ENCODE measurements around the gene PELI2.

DNA sequence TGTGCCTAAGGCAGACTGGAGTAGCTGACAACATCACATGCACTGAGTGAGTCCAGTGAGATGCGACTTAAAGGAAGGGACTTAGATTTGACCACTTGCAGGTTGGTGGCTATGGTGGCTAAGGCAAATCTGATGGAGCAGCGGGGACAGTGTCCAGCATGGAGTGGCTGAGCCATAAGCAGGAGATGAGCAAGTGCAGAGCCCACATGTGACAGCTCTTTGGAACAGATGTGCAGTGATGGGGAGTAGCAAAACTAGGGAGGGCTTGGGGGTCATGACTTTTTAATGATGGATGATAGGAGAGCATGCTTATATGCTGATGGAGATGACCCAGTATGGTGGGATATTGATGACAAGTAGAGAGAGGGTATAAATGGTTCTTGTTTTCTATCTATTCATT, 80.2 kb downstream of the PELI2 start:
- TF ChIP-seq, protein P1, sequence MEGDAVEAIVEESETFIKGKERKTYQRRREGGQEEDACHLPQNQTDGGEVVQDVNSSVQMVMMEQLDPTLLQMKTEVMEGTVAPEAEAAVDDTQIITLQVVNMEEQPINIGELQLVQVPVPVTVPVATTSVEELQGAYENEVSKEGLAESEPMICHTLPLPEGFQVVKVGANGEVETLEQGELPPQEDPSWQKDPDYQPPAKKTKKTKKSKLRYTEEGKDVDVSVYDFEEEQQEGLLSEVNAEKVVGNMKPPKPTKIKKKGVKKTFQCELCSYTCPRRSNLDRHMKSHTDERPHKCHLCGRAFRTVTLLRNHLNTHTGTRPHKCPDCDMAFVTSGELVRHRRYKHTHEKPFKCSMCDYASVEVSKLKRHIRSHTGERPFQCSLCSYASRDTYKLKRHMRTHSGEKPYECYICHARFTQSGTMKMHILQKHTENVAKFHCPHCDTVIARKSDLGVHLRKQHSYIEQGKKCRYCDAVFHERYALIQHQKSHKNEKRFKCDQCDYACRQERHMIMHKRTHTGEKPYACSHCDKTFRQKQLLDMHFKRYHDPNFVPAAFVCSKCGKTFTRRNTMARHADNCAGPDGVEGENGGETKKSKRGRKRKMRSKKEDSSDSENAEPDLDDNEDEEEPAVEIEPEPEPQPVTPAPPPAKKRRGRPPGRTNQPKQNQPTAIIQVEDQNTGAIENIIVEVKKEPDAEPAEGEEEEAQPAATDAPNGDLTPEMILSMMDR (IDR thresholded peaks at IDR 0.05) = no peak
- TF ChIP-seq, protein P2, sequence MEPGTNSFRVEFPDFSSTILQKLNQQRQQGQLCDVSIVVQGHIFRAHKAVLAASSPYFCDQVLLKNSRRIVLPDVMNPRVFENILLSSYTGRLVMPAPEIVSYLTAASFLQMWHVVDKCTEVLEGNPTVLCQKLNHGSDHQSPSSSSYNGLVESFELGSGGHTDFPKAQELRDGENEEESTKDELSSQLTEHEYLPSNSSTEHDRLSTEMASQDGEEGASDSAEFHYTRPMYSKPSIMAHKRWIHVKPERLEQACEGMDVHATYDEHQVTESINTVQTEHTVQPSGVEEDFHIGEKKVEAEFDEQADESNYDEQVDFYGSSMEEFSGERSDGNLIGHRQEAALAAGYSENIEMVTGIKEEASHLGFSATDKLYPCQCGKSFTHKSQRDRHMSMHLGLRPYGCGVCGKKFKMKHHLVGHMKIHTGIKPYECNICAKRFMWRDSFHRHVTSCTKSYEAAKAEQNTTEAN (CRISPR knock-in tag; IDR thresholded peaks at IDR 0.05) = no peak
- TF ChIP-seq, protein P3, sequence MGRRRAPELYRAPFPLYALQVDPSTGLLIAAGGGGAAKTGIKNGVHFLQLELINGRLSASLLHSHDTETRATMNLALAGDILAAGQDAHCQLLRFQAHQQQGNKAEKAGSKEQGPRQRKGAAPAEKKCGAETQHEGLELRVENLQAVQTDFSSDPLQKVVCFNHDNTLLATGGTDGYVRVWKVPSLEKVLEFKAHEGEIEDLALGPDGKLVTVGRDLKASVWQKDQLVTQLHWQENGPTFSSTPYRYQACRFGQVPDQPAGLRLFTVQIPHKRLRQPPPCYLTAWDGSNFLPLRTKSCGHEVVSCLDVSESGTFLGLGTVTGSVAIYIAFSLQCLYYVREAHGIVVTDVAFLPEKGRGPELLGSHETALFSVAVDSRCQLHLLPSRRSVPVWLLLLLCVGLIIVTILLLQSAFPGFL (CRISPR knock-in tag; IDR thresholded peaks at IDR 0.05; ENCODE audit: borderline replicate concordance) = no peak
- TF ChIP-seq NR3C1 (CRISPR knock-in tag; conservative IDR thresholded peaks at IDR 0.05; ENCODE audit: low read depth) (no peak), ZNF138 (CRISPR knock-in tag; conservative IDR thresholded peaks at IDR 0.05) (no peak), TEAD4 (CRISPR knock-in tag; IDR thresholded peaks at IDR 0.05) (no peak), CREB1 (CRISPR knock-in tag; IDR thresholded peaks at IDR 0.05) (no peak), ZNF263 (CRISPR knock-in tag; IDR thresholded peaks at IDR 0.05; ENCODE audit: low read depth) (no peak), ZBTB21 (CRISPR knock-in tag; IDR thresholded peaks at IDR 0.05; ENCODE audit: borderline replicate concordance) (no peak)
- TF ChIP-seq, protein P4, sequence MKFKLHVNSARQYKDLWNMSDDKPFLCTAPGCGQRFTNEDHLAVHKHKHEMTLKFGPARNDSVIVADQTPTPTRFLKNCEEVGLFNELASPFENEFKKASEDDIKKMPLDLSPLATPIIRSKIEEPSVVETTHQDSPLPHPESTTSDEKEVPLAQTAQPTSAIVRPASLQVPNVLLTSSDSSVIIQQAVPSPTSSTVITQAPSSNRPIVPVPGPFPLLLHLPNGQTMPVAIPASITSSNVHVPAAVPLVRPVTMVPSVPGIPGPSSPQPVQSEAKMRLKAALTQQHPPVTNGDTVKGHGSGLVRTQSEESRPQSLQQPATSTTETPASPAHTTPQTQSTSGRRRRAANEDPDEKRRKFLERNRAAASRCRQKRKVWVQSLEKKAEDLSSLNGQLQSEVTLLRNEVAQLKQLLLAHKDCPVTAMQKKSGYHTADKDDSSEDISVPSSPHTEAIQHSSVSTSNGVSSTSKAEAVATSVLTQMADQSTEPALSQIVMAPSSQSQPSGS (CRISPR knock-in tag; IDR thresholded peaks at IDR 0.05; ENCODE audit: borderline replicate concordance, low read depth) = no peak
- TF ChIP-seq, protein P5, sequence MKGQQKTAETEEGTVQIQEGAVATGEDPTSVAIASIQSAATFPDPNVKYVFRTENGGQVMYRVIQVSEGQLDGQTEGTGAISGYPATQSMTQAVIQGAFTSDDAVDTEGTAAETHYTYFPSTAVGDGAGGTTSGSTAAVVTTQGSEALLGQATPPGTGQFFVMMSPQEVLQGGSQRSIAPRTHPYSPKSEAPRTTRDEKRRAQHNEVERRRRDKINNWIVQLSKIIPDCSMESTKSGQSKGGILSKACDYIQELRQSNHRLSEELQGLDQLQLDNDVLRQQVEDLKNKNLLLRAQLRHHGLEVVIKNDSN (CRISPR knock-in tag; IDR thresholded peaks at IDR 0.05) = no peak
- TF ChIP-seq, protein P6, sequence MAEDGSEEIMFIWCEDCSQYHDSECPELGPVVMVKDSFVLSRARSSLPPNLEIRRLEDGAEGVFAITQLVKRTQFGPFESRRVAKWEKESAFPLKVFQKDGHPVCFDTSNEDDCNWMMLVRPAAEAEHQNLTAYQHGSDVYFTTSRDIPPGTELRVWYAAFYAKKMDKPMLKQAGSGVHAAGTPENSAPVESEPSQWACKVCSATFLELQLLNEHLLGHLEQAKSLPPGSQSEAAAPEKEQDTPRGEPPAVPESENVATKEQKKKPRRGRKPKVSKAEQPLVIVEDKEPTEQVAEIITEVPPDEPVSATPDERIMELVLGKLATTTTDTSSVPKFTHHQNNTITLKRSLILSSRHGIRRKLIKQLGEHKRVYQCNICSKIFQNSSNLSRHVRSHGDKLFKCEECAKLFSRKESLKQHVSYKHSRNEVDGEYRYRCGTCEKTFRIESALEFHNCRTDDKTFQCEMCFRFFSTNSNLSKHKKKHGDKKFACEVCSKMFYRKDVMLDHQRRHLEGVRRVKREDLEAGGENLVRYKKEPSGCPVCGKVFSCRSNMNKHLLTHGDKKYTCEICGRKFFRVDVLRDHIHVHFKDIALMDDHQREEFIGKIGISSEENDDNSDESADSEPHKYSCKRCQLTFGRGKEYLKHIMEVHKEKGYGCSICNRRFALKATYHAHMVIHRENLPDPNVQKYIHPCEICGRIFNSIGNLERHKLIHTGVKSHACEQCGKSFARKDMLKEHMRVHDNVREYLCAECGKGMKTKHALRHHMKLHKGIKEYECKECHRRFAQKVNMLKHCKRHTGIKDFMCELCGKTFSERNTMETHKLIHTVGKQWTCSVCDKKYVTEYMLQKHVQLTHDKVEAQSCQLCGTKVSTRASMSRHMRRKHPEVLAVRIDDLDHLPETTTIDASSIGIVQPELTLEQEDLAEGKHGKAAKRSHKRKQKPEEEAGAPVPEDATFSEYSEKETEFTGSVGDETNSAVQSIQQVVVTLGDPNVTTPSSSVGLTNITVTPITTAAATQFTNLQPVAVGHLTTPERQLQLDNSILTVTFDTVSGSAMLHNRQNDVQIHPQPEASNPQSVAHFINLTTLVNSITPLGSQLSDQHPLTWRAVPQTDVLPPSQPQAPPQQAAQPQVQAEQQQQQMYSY (CRISPR knock-in tag; IDR thresholded peaks at IDR 0.05) = no peak

Data from WTC11 (cell line).